H1 (cell line): ENCODE measurements around the gene LPP. TPM values are rescaled to one million over a fixed set of nuclear protein-coding genes. Genes with fewer than 3 reads are reported as not detected.

Experiments
- CTCF ChIA-PET: fragments of 300-600 bp; sonication (Branson Sonifier 250); formaldehyde crosslinking; loops from one replicate; lab custom pipeline; 2021; ENCODE audit not compliant: partially characterized antibody; lab: Charles Lee
- POLR2A ChIA-PET: fragments of 300-600 bp; sonication (Branson Sonifier 250); formaldehyde crosslinking; loops from one replicate; lab custom pipeline; 2021; ENCODE audit warnings: inconsistent platforms; ENCODE audit not compliant: partially characterized antibody; lab: Charles Lee
- DNase-seq, 2 experiments: peaks; one replicate each; pipeline versions ENCODE4 v3.0.0 to v3.0.0-alpha.2; 2010 to 2022; ENCODE audit warnings: low spot score in 2 of 2, low read depth in 1 of 2, mixed read lengths in 1 of 2
- FAIRE-seq: peaks from 2 replicates; lab custom pipeline; 2011; peaks lifted over from hg19 to GRCh38; lab: Jason Lieb, UNC
- H2AFZ ChIP-seq: 2 replicates; pipeline ENCODE4 v1.8.1; 2012; ENCODE audit warnings: low read length, inconsistent platforms
- H2AK5ac ChIP-seq: 2 replicates; pipeline ENCODE4 v1.6.1; 2013; ENCODE audit warnings: low read depth, low read length
- H2BK120ac ChIP-seq: replicated peaks from 2 replicates; pipeline ENCODE3; 2013; ENCODE audit warnings: low read depth, low read length, inconsistent platforms
- H2BK12ac ChIP-seq: 2 replicates; pipeline ENCODE4 v1.6.1; 2013; ENCODE audit warnings: low read depth, low read length
- H2BK15ac ChIP-seq: 2 replicates; pipeline ENCODE4 v1.6.1; 2013; ENCODE audit warnings: low read length
- H2BK20ac ChIP-seq: 2 replicates; pipeline ENCODE4 v1.6.1; 2013; ENCODE audit warnings: low read length
- H2BK5ac ChIP-seq: 2 replicates; pipeline ENCODE4 v1.6.1; 2013; ENCODE audit warnings: low read depth, low read length
- H3K14ac ChIP-seq: 2 replicates; pipeline ENCODE4 v1.6.1; 2013; ENCODE audit warnings: inconsistent platforms; ENCODE audit not compliant: insufficient read length
- H3K18ac ChIP-seq: 2 replicates; pipeline ENCODE4 v1.6.1; 2013; ENCODE audit warnings: low read length; ENCODE audit errors: extremely low read depth
- H3K23ac ChIP-seq: 2 replicates; pipeline ENCODE4 v1.6.1; 2013; ENCODE audit warnings: inconsistent platforms; ENCODE audit not compliant: insufficient read length
- H3K23me2 ChIP-seq: 2 replicates; pipeline ENCODE4 v1.6.1; 2013; ENCODE audit warnings: low read depth, low read length
- H3K27ac ChIP-seq: 2 replicates; pipeline ENCODE4 v1.6.1; 2011; ENCODE audit warnings: low read depth, low read length, inconsistent platforms
- H3K27me3 ChIP-seq, 4 experiments: replicated peaks in 1 of 4; 1 replicate in 1 of 4; 2 replicates in 3 of 4; pipeline versions ENCODE4 v1.6.1 to v1.8.1; 2011 to 2013; ENCODE audit warnings: low read length in 3 of 4, mild to moderate bottlenecking in 3 of 4, inconsistent platforms in 2 of 4, mixed read lengths in 2 of 4, moderate library complexity in 1 of 4; ENCODE audit not compliant: control insufficient read depth in 3 of 4, insufficient read depth in 3 of 4; ENCODE audit errors: extremely low read depth in 1 of 4
- H3K36me3 ChIP-seq, 4 experiments: 2 replicates each; pipeline versions ENCODE4 v1.6.1 to v1.8.1; 2011 to 2013; ENCODE audit warnings: mild to moderate bottlenecking in 4 of 4, low read length in 3 of 4, moderate library complexity in 2 of 4, control low read depth in 1 of 4, inconsistent platforms in 1 of 4; ENCODE audit not compliant: insufficient read depth in 4 of 4, control insufficient read depth in 2 of 4
- H3K4ac ChIP-seq: replicated peaks from 2 replicates; pipeline ENCODE3; 2013; ENCODE audit warnings: low read length, low read depth, mixed read lengths, inconsistent platforms; ENCODE audit not compliant: insufficient read length
- H3K4me1 ChIP-seq, 4 experiments: replicated peaks in 1 of 4; 1 replicate in 1 of 4; 2 replicates in 3 of 4; pipeline versions ENCODE4 v1.6.1 to v1.8.1; 2011 to 2013; ENCODE audit warnings: low read length in 3 of 4, inconsistent platforms in 2 of 4, mixed read lengths in 1 of 4; ENCODE audit not compliant: insufficient read depth in 4 of 4, control insufficient read depth in 3 of 4
- H3K4me2 ChIP-seq, 2 experiments: 2 replicates each; pipeline versions ENCODE4 v1.6.1 to v1.8.1; 2011 to 2013; ENCODE audit warnings: low read depth in 2 of 2, low read length in 2 of 2, control low read depth in 1 of 2, inconsistent platforms in 1 of 2, mild to moderate bottlenecking in 1 of 2; ENCODE audit not compliant: insufficient read depth in 1 of 2
- H3K4me3 ChIP-seq, 4 experiments: fragments of 200-600, 300-600 bp in 1 of 4; sonication (generic), shearing (Covaris generic), sonication (Bioruptor Twin) in 1 of 4; 2 replicates each; pipeline versions ENCODE4 v1.5.1 to v1.8.1; 2011 to 2016; ENCODE audit warnings: low read length in 4 of 4, low read depth in 3 of 4, control low read depth in 2 of 4, inconsistent platforms in 2 of 4, mild to moderate bottlenecking in 2 of 4, mixed read lengths in 1 of 4, moderate library complexity in 1 of 4; ENCODE audit not compliant: insufficient read depth in 2 of 4; ENCODE audit errors: extremely low read depth in 1 of 4
- H3K56ac ChIP-seq: replicated peaks from 2 replicates; pipeline ENCODE3; 2013; ENCODE audit warnings: low read depth, mild to moderate bottlenecking, mixed read lengths, low read length, inconsistent platforms; ENCODE audit not compliant: insufficient read length
- H3K79me1 ChIP-seq: 2 replicates; pipeline ENCODE4 v1.6.1; 2013; ENCODE audit warnings: low read depth, low read length, control low read depth
- H3K79me2 ChIP-seq, 2 experiments: 2 replicates each; pipeline versions ENCODE4 v1.6.1 to v1.8.1; 2012 to 2013; ENCODE audit warnings: low read length in 2 of 2, mild to moderate bottlenecking in 2 of 2, inconsistent platforms in 1 of 2; ENCODE audit not compliant: insufficient read depth in 2 of 2, control insufficient read depth in 1 of 2
- H3K9ac ChIP-seq, 4 experiments: replicated peaks in 1 of 4; 1 replicate in 1 of 4; 2 replicates in 3 of 4; pipeline versions ENCODE4 v1.6.1 to v1.8.1; 2011 to 2013; ENCODE audit warnings: low read depth in 3 of 4, low read length in 3 of 4, control low read depth in 2 of 4, mild to moderate bottlenecking in 2 of 4, moderate library complexity in 2 of 4, inconsistent platforms in 1 of 4; ENCODE audit errors: extremely low read depth in 1 of 4
- H3K9me3 ChIP-seq, 2 experiments: 2 replicates each; pipeline versions ENCODE4 v1.6.1 to v1.8.1; 2012 to 2013; ENCODE audit warnings: mild to moderate bottlenecking in 2 of 2, moderate library complexity in 2 of 2, control low read depth in 1 of 2, inconsistent platforms in 1 of 2, low read depth in 1 of 2, low read length in 1 of 2, mixed read lengths in 1 of 2; ENCODE audit not compliant: insufficient read depth in 2 of 2
- H4K20me1 ChIP-seq, 2 experiments: replicated peaks in 1 of 2; 2 replicates each; pipeline versions ENCODE3 to v1.8.1; 2011 to 2013; ENCODE audit warnings: inconsistent platforms in 2 of 2, low read length in 2 of 2, mild to moderate bottlenecking in 1 of 2; ENCODE audit not compliant: insufficient read depth in 2 of 2, control insufficient read depth in 1 of 2
- H4K5ac ChIP-seq: 2 replicates; pipeline ENCODE4 v1.6.1; 2013; ENCODE audit warnings: low read length, low read depth, mixed read lengths, inconsistent platforms; ENCODE audit not compliant: insufficient read length
- H4K8ac ChIP-seq: 2 replicates; pipeline ENCODE4 v1.8.0; 2013; ENCODE audit warnings: mild to moderate bottlenecking, moderate library complexity, low read length, inconsistent platforms; ENCODE audit not compliant: insufficient read depth; ENCODE audit errors: extremely low read depth
- H4K91ac ChIP-seq: replicated peaks from 2 replicates; pipeline ENCODE3; 2013; ENCODE audit warnings: low read length, mixed read lengths, inconsistent platforms; ENCODE audit not compliant: insufficient read length
- TCF12 ChIP-seq: IDR thresholded peaks from 2 replicates; pipeline ENCODE4 v1.6.1; 2011; ENCODE audit warnings: low read depth, mild to moderate bottlenecking, low read length
- WGBS, 2 experiments: shearing (Covaris generic) in 1 of 2; methylation state at CpG; one replicate each; pipeline versions ENCODE4 v1.1.6 to v1.1.7; 2013 to 2015; ENCODE audit warnings: low lambda C conversion rate in 2 of 2, mixed read lengths in 2 of 2, inconsistent platforms in 1 of 2, low coverage in 1 of 2, missing lambda C conversion rate in 1 of 2; ENCODE audit not compliant: insufficient replicate concordance in 2 of 2, insufficient coverage in 1 of 2, insufficient read length in 1 of 2; ENCODE audit errors: extremely low coverage in 1 of 2, missing lambda C conversion rate in 1 of 2; 5-methylcytosine and 5-hydroxymethylcytosine counted together
- polyA plus RNA-seq, 7 experiments: library from polyadenylated mRNA; depleted of rRNA in 3 of 7; stranded (reverse) in 5 of 7; unstranded in 2 of 7; fragments of >200 nt in 5 of 7; fragments of 200-250 nt in 2 of 7; gene quantifications; 1 replicate in 5 of 7; 2 replicates in 1 of 7; 4 replicates in 1 of 7; pipeline versions ENCODE4 v1.2.1 to v1.2.3, GENCODE V29; 2011 to 2013; ENCODE audit warnings: missing spikeins in 2 of 7, mixed read lengths in 2 of 7
- total RNA-seq: library from RNA; stranded (reverse); fragmentation: NEBNext Ultra II Directional; extraction: Animal tissue kit (Norgen Biotek cat#: 25700); gene quantifications from 2 replicates; pipeline ENCODE4 v1.2.1, GENCODE V29; 2021

Gene LPP
- total and polyA plus RNA-seq, 2 of the 8 experiments (the other 6 are each of a cell fraction or from before 2014, with no cell fraction given) = 10.0 to 53.3 TPM

DNA sequence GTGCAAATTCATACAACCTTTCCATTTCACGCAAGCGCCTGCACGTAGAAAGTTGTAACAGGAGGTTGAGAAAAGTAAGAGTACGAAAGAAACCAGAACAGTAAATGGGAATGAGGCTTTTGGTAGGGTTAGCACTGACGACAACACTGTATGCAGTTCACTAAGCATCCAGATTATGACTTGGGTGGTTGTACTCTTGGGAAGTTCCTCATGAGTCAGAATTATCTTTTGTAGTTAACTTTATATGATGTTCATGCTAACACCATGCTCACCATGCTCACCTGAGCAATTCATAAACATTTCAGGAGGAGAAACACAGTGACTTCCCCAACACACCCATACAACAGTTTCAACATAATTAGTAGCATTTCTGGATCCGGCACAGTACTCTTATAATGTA, 3.0 kb upstream of the LPP start:
- DNase-seq = no peak
- peaks cover 0 to 1% of the 10 kb centered on the region in 2 experiments for H4K20me1 ChIP-seq
- peaks cover 4 to 9% (median 5%) of the 10 kb centered on the region in 4 experiments; a peak in 6 of 7 replicates for H3K4me1 ChIP-seq
- WGBS, 2 experiments = 94% methylated on average over 6 of the region's 6 CpGs; no CpG with 5 or more reads in 1 of the 2 experiments
- no peaks in the 10 kb centered on the region for H3K27me3 ChIP-seq
- FAIRE-seq = no peak
- no peak overlapping the region for H3K23ac ChIP-seq
- H2AK5ac ChIP-seq = no peak overlapping the region
- no peak overlapping the region for H2BK5ac ChIP-seq
- no peak overlapping the region for H3K4ac ChIP-seq
- H3K23me2 ChIP-seq = peaks cover 12% of the 10 kb centered on the region; the same call in 1 of the 2 replicates
- peaks cover 0 to 11% of the 10 kb centered on the region in 2 experiments; a peak in 1 of 4 replicates for H3K79me2 ChIP-seq
- no peak overlapping the region for H2AFZ ChIP-seq
- no peak overlapping the region for H3K27ac ChIP-seq
- H3K18ac ChIP-seq = no peak overlapping the region
- ChIA-PET CTCF (interaction anchor here (0.6 to 1.0 kb wide), 3 partner anchors 395 to 930 kb away, joined by 3 to 6 read pairs (median 4); no protein-coding TSS in a partner anchor), POLR2A (interaction anchor here (0.7 kb wide), 1 partner anchor 12 kb away, joined by 3 read pairs; no protein-coding TSS in a partner anchor)
- TF ChIP-seq TCF12 = no peak
- no peak overlapping the region for H3K4me2 ChIP-seq
- no peak overlapping the region for H4K8ac ChIP-seq
- no peak overlapping the region for H2BK120ac ChIP-seq
- no peaks in the 10 kb centered on the region for H3K36me3 ChIP-seq
- H2BK15ac ChIP-seq = no peak overlapping the region
- H2BK12ac ChIP-seq = no peak overlapping the region
- H3K14ac ChIP-seq = no peak overlapping the region
- H3K79me1 ChIP-seq = no peaks in the 10 kb centered on the region
- H3K4me3 ChIP-seq = no peak overlapping the region
- H3K56ac ChIP-seq = no peak overlapping the region
- H4K91ac ChIP-seq = no peak overlapping the region
- no peak overlapping the region for H3K9ac ChIP-seq
- no peak overlapping the region for H2BK20ac ChIP-seq
- no peak overlapping the region for H4K5ac ChIP-seq
- no peaks in the 10 kb centered on the region for H3K9me3 ChIP-seq
